SU-DHL-6 (cell line): ENCODE data around the gene OR2AG2.

Source experiments
- H2AFZ ChIP-seq: fragments of 200-600 bp; sonication (generic); 2 replicates; pipeline ENCODE4 v1.6.1; 2014; ENCODE audit warnings: low read depth, mild to moderate bottlenecking, moderate library complexity, mixed read lengths, antibody characterized with exemption, low read length; ENCODE audit not compliant: severe bottlenecking
- H3F3A ChIP-seq: fragments of 200-600 bp; shearing (Covaris generic); 2 replicates; pipeline ENCODE4 v1.6.0; 2016; ENCODE audit warnings: antibody characterized with exemption, mild to moderate bottlenecking; ENCODE audit not compliant: insufficient read depth
- H3K27ac ChIP-seq: fragments of 200-600 bp; sonication (generic); 2 replicates; pipeline ENCODE4 v1.5.1; 2016; ENCODE audit warnings: low read depth, mild to moderate bottlenecking, low read length, moderate library complexity, mixed read lengths
- H3K27me3 ChIP-seq: fragments of 200-600 bp; sonication (generic), shearing (Covaris generic); 2 replicates; pipeline ENCODE4 v1.6.0; 2014; ENCODE audit warnings: mild to moderate bottlenecking, low read length
- H3K36me3 ChIP-seq: fragments of 200-600 bp; sonication (generic); 2 replicates; pipeline ENCODE4 v1.6.1; 2014; ENCODE audit warnings: mild to moderate bottlenecking, low read length, mixed read lengths
- H3K4me2 ChIP-seq: fragments of 300-600, 200-600 bp; shearing (Covaris generic), sonication (generic); 2 replicates; pipeline ENCODE4 v1.6.0; 2014; ENCODE audit warnings: low read length, low read depth, mild to moderate bottlenecking; ENCODE audit not compliant: poor library complexity, severe bottlenecking
- H3K4me3 ChIP-seq: fragments of 200-600 bp; sonication (generic); 2 replicates; pipeline ENCODE4 v1.5.1; 2014; ENCODE audit warnings: antibody characterized with exemption, low read length, mild to moderate bottlenecking, mixed read lengths; ENCODE audit not compliant: insufficient read depth, poor library complexity, severe bottlenecking
- H3K79me2 ChIP-seq: fragments of 200-600 bp; sonication (generic); 2 replicates; pipeline ENCODE4 v1.6.1; 2014; ENCODE audit warnings: mild to moderate bottlenecking, low read length, moderate library complexity; ENCODE audit not compliant: insufficient read depth
- H3K9ac ChIP-seq: fragments of 200-600 bp; sonication (generic); 2 replicates; pipeline ENCODE4 v1.7.0; 2014; ENCODE audit warnings: mild to moderate bottlenecking, low read length
- H3K9me2 ChIP-seq: fragments of 200-600 bp; sonication (generic); replicated peaks from 2 replicates; pipeline ENCODE4 v1.6.1; 2014; ENCODE audit warnings: low read length; ENCODE audit not compliant: insufficient read depth
- H3K9me3 ChIP-seq: fragments of 200-600 bp; sonication (generic); 2 replicates; pipeline ENCODE4 v1.6.1; 2014; ENCODE audit warnings: low read length, mixed read lengths; ENCODE audit not compliant: insufficient read depth
- H4K20me1 ChIP-seq: fragments of 200-600 bp; sonication (generic); 2 replicates; pipeline ENCODE4 v1.6.1; 2014; ENCODE audit warnings: low read depth, mild to moderate bottlenecking, antibody characterized with exemption, low read length, moderate library complexity, mixed read lengths
- EZH2phosphoT487 ChIP-seq: fragments of 200-600 bp; sonication (generic), shearing (Covaris generic); conservative IDR thresholded peaks from 2 replicates; pipeline ENCODE4 v1.6.1; 2018; ENCODE audit warnings: mild to moderate bottlenecking, antibody characterized with exemption, low read length, moderate library complexity, mixed read lengths
- TF ChIP-seq, protein P1 (sequence below): fragments of 200-600 bp; sonication (generic); IDR thresholded peaks from one replicate; pipeline ENCODE4 v1.5.1; 2017; ENCODE audit warnings: antibody characterized with exemption, mild to moderate bottlenecking, low read length, moderate library complexity; ENCODE audit not compliant: insufficient read depth, poor library complexity, severe bottlenecking

Gene OR2AG2

DNA sequence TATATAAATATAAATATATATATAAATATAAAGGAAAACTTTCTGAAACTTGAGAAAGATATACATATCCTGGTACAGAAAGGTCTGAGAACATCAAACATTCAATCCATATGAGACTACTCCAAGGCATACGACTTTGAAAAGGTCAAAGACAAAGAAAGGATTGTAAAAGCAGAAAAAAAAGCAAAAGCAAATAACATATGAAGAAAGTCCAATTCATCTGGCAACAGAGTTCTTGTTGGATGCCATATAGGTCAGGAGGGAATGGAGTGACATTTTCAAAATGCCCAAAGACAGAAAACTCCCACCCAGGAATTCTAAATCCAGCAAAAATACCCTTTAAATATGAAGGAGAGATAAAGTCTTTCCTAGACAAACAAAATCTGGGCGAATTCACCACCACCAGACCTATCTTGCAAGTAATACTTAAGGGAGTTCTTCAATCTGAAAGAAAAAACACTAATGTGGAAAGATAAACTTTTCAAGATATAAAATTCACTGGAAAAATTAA, 46.3 kb downstream of the OR2AG2 start:
- H3K27ac ChIP-seq: no peak overlapping the region
- H3K9me3 ChIP-seq: no peaks in the 10 kb centered on the region
- no peak overlapping the region for H3K9ac ChIP-seq
- TF ChIP-seq, protein P1, sequence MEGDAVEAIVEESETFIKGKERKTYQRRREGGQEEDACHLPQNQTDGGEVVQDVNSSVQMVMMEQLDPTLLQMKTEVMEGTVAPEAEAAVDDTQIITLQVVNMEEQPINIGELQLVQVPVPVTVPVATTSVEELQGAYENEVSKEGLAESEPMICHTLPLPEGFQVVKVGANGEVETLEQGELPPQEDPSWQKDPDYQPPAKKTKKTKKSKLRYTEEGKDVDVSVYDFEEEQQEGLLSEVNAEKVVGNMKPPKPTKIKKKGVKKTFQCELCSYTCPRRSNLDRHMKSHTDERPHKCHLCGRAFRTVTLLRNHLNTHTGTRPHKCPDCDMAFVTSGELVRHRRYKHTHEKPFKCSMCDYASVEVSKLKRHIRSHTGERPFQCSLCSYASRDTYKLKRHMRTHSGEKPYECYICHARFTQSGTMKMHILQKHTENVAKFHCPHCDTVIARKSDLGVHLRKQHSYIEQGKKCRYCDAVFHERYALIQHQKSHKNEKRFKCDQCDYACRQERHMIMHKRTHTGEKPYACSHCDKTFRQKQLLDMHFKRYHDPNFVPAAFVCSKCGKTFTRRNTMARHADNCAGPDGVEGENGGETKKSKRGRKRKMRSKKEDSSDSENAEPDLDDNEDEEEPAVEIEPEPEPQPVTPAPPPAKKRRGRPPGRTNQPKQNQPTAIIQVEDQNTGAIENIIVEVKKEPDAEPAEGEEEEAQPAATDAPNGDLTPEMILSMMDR: no peak
- TF ChIP-seq EZH2phosphoT487: no peak
- H3K36me3 ChIP-seq: no peaks in the 10 kb centered on the region
- H3K9me2 ChIP-seq: no peaks in the 10 kb centered on the region
- no peaks in the 10 kb centered on the region for H3K27me3 ChIP-seq
- no peak overlapping the region for H2AFZ ChIP-seq
- no peak overlapping the region for H3K4me3 ChIP-seq
- H3F3A ChIP-seq: no peaks in the 10 kb centered on the region
- H4K20me1 ChIP-seq: no peaks in the 10 kb centered on the region
- H3K79me2 ChIP-seq: no peaks in the 10 kb centered on the region
- H3K4me2 ChIP-seq: no peak overlapping the region

DNA sequence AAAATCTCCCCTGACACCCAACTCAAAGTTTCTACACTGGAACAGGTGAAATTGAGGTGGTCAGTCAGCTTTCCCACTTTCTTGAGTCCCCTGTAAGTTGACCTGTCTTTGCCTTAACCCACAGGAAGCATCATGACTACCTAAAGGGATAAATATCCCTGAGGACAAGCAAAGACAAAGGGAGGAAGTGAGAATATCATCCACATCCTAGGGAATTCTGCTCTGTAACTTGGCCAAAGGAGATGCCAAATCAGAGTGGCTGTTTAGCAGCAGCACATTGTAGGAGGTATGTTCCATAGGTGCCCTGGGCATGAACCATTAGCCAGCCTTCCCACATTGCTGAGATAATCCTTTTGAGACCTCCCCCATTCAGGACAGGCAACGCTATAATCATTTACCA, 47.8 kb downstream of the OR2AG2 start:
- Histone ChIP-seq H3K27ac (no peak overlapping the region), H3K27me3 (no peaks in the 10 kb centered on the region), H3K4me3 (no peak overlapping the region), H3K9me3 (no peaks in the 10 kb centered on the region), H4K20me1 (no peaks in the 10 kb centered on the region), H3K36me3 (no peaks in the 10 kb centered on the region), H3K9me2 (no peaks in the 10 kb centered on the region), H3F3A (no peaks in the 10 kb centered on the region), H3K4me2 (no peak overlapping the region), H2AFZ (no peak overlapping the region), H3K9ac (no peak overlapping the region), H3K79me2 (no peaks in the 10 kb centered on the region)
- TF ChIP-seq, protein P1: no peak
- no peak for TF ChIP-seq EZH2phosphoT487

DNA sequence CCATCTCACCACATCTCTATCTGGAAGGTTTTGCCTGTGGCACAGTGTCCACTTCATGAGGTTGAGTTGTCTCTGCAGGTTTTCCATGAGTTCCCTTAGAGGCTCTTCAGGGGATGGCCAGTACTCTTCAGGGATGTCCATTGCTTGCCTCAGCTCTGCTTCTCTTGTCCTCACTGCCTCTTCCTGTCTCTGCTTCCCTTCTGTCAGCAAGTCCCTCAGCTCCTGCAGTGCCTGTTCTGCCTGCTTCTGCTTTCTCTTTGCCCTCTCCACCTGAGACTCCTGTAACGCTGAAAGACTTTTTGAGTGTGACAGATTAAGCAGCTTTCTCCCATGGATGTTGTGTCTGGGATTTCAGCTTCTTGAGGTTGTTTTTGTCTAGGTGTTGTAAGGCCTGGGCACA, 50.4 kb downstream of the OR2AG2 start:
- Histone ChIP-seq H3K4me2 (no peak overlapping the region), H3K79me2 (no peaks in the 10 kb centered on the region), H3K4me3 (no peak overlapping the region), H3K9me3 (no peaks in the 10 kb centered on the region), H3K27ac (no peak overlapping the region), H3K27me3 (no peaks in the 10 kb centered on the region), H3K36me3 (no peaks in the 10 kb centered on the region), H3K9me2 (no peaks in the 10 kb centered on the region), H3F3A (no peaks in the 10 kb centered on the region), H2AFZ (no peak overlapping the region), H4K20me1 (no peaks in the 10 kb centered on the region), H3K9ac (no peak overlapping the region)
- TF ChIP-seq EZH2phosphoT487: no peak
- TF ChIP-seq, protein P1: no peak
